Activated naive CD4-positive, alpha-beta T cell treated with anti-CD3 and anti-CD28 coated beads, Interleukin-2, amount 50 U/mL, for 16 hours (primary cell): ENCODE measurements around the gene OAS2.

Source experiments
- DNase-seq: peaks from one replicate; pipeline ENCODE4 v3.0.0-alpha.2; 2020

OAS2 gene

GRCh38 chr12:112978163-112979040 is at the start of gene OAS2:
Gene OAS2, plus strand, starts transcription at chr12:112978519. Its CDS starts 90 bp downstream, at chr12:112978609.
- DNase-seq, result peak; percentile 80

GRCh38 chr12:112928978-112929377 is 49.3 kb upstream of the OAS2 start:
- DNase-seq, result no peak

GRCh38 chr12:112929715-112930114 is 48.6 kb upstream of the OAS2 start:
- no peak for DNase-seq

GRCh38 chr12:112930350-112930749 is 48.0 kb upstream of the OAS2 start:
- no peak for DNase-seq

- no peak for DNase-seq
Observed at GRCh38 chr12:112932485-112933128, 45.7 kb upstream of the OAS2 start.

GRCh38 chr12:112933129-112933505 is 45.2 kb upstream of the OAS2 start:
- no peak for DNase-seq

GRCh38 chr12:112936264-112936663 is 42.1 kb upstream of the OAS2 start:
- no peak for DNase-seq

GRCh38 chr12:112936927-112937326 is 41.4 kb upstream of the OAS2 start:
- DNase-seq, result no peak

GRCh38 chr12:112937741-112938719 is 40.3 kb upstream of the OAS2 start, which contains the start of gene OAS3:
Gene OAS3, plus strand, starts transcription at chr12:112938474. Its CDS starts 57 bp downstream, at chr12:112938531.
- DNase-seq, result peak; percentile 46

GRCh38 chr12:112938751-112939150 is 39.6 kb upstream of the OAS2 start:
- DNase-seq, result no peak

- DNase-seq, result no peak
Observed at GRCh38 chr12:112939761-112940381, 38.4 kb upstream of the OAS2 start.

- no peak for DNase-seq
Observed at GRCh38 chr12:112941528-112942335, 36.6 kb upstream of the OAS2 start.

- no peak for DNase-seq
Observed at GRCh38 chr12:112942572-112942971, 35.7 kb upstream of the OAS2 start.

- DNase-seq, result no peak
Observed at GRCh38 chr12:112944024-112944690, 34.2 kb upstream of the OAS2 start.

- DNase-seq, result no peak
Observed at GRCh38 chr12:112945515-112945914, 32.8 kb upstream of the OAS2 start.

GRCh38 chr12:112946236-112947000 is 31.9 kb upstream of the OAS2 start:
- no peak for DNase-seq

GRCh38 chr12:112947314-112947713 is 31.0 kb upstream of the OAS2 start:
- no peak for DNase-seq

- DNase-seq, result no peak
Observed at GRCh38 chr12:112947761-112948160, 30.6 kb upstream of the OAS2 start.

- no peak for DNase-seq
Observed at GRCh38 chr12:112948806-112949205, 29.5 kb upstream of the OAS2 start.

GRCh38 chr12:112950701-112951100 is 27.6 kb upstream of the OAS2 start:
- no peak for DNase-seq
